SK-N-MC (cell line): ENCODE measurements around the gene ASMT.

Experiments
- EZH2 ChIP-seq: fragments of 200-600 bp; sonication (generic); IDR thresholded peaks from one replicate; pipeline ENCODE4 v1.6.1; 2017; ENCODE audit warnings: antibody characterized with exemption
- FOXP2 ChIP-seq: optimal IDR thresholded peaks from 2 replicates; pipeline ENCODE3; 2011; ENCODE audit warnings: mild to moderate bottlenecking, moderate library complexity; ENCODE audit not compliant: insufficient read depth; ENCODE audit errors: extremely low read length, control extremely low read depth
- POLR2AphosphoS5 ChIP-seq: IDR thresholded peaks from 2 replicates; pipeline ENCODE4 v1.6.1; 2012; ENCODE audit warnings: mild to moderate bottlenecking, low read depth, low read length, borderline replicate concordance

DNA sequence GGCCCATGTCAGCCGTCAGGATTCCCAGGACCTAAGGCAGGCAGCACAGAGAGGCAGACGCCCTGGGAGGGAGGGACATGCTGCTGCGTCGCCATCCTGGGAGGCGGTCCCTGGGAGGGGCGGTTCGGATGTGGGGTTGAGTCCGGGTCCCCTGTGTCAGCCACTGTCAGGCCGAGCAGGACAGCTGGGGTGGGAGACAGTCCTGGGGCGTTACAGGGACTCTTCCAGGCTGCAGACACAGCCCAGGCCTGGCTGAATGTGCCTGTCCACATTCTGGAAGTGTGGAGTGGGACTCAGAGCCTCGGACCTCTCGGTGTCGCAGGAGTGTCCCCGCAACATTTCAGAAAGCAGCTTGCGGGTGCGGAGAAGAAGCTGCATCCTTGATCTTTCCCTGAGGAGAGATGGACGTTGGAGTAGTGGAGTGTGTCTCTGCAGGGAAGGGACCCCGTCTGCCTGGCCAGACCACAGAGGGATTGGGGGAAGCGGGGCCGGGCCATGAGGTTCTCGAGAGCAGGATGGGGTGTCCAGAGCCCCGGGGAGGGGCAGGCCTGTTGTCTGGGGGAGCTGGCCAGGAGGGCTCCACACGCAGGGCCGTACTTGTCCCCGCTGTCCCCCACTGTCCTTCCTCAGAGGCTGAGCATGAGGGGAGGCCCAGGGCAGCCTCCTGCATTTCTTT is 17.4 kb upstream of the ASMT start:
- TF ChIP-seq POLR2AphosphoS5: no peak
- no peak for TF ChIP-seq EZH2
- no peak for TF ChIP-seq FOXP2
